OCI-LY1 (cell line): ENCODE results near the gene CDC25B.

ENCODE experiments used
- H2AFZ ChIP-seq: fragments of 200-600 bp; sonication (generic), shearing (Covaris generic); 2 replicates; pipeline ENCODE4 v1.6.0; 2014; ENCODE audit warnings: antibody characterized with exemption, mild to moderate bottlenecking, low read length
- H3F3A ChIP-seq: fragments of 200-600 bp; sonication (generic), shearing (Covaris generic); 2 replicates; pipeline ENCODE4 v1.6.0; 2014; ENCODE audit warnings: mild to moderate bottlenecking, antibody characterized with exemption, low read length, moderate library complexity; ENCODE audit not compliant: insufficient read depth
- H3K27ac ChIP-seq: fragments of 200-600 bp; sonication (generic); 2 replicates; pipeline ENCODE4 v1.5.1; 2014; ENCODE audit warnings: low read length, mixed run types, mild to moderate bottlenecking, low read depth; ENCODE audit not compliant: poor library complexity, severe bottlenecking
- H3K27me3 ChIP-seq: fragments of 200-600 bp; sonication (generic); 2 replicates; pipeline ENCODE4 v1.6.0; 2014; ENCODE audit warnings: antibody characterized with exemption, mild to moderate bottlenecking, low read length, moderate library complexity; ENCODE audit not compliant: insufficient read depth
- H3K36me3 ChIP-seq: fragments of 200-600 bp; sonication (generic); 2 replicates; pipeline ENCODE4 v1.6.1; 2014; ENCODE audit warnings: mild to moderate bottlenecking, antibody characterized with exemption, low read length, moderate library complexity, mixed read lengths; ENCODE audit not compliant: insufficient read depth
- H3K4me1 ChIP-seq: fragments of 200-600 bp; sonication (generic); 2 replicates; pipeline ENCODE4 v1.5.1; 2014; ENCODE audit warnings: mild to moderate bottlenecking, low read length, moderate library complexity; ENCODE audit not compliant: insufficient read depth, severe bottlenecking
- H3K4me2 ChIP-seq: fragments of 200-600 bp; sonication (generic), shearing (Covaris generic); 2 replicates; pipeline ENCODE4 v1.6.1; 2014; ENCODE audit warnings: low read length
- H3K4me3 ChIP-seq: fragments of 200-600 bp; sonication (generic); 2 replicates; pipeline ENCODE4 v1.5.1; 2014; ENCODE audit warnings: low read length, low read depth, mild to moderate bottlenecking, mixed read lengths; ENCODE audit not compliant: poor library complexity, severe bottlenecking
- H3K79me2 ChIP-seq: fragments of 200-600 bp; shearing (Covaris generic); 2 replicates; pipeline ENCODE4 v1.6.1; 2016; ENCODE audit warnings: mixed run types, low read length, mixed read lengths; ENCODE audit not compliant: insufficient read depth
- H3K9ac ChIP-seq: fragments of 200-600 bp; sonication (generic), shearing (Covaris generic); 2 replicates; pipeline ENCODE4 v1.6.1; 2014; ENCODE audit warnings: mild to moderate bottlenecking, low read length, mixed read lengths
- H3K9me2 ChIP-seq: fragments of 200-600 bp; sonication (generic), shearing (Covaris generic); 2 replicates; pipeline ENCODE4 v1.6.1; 2014; ENCODE audit warnings: low read depth, mild to moderate bottlenecking, low read length, mixed read lengths
- H3K9me3 ChIP-seq: fragments of 200-600 bp; shearing (Covaris generic); 2 replicates; pipeline ENCODE4 v1.6.1; 2014; ENCODE audit warnings: low read length, mixed read lengths
- H4K20me1 ChIP-seq: fragments of 200-600 bp; sonication (generic), shearing (Covaris generic); 2 replicates; pipeline ENCODE4 v1.6.0; 2016; ENCODE audit warnings: mild to moderate bottlenecking, low read length; ENCODE audit not compliant: insufficient read depth
- EZH2 ChIP-seq: fragments of 200-600 bp; sonication (generic), shearing (Covaris generic); IDR thresholded peaks from 2 replicates; pipeline ENCODE4 v1.8.0; 2017; ENCODE audit warnings: borderline replicate concordance, mixed run types, mild to moderate bottlenecking, antibody characterized with exemption, low read length, moderate library complexity, mixed read lengths
- TF ChIP-seq, protein P1 (sequence below): fragments of 200-600 bp; sonication (generic), shearing (Covaris generic); IDR thresholded peaks from 2 replicates; pipeline ENCODE4 v1.5.1; 2017; ENCODE audit warnings: mild to moderate bottlenecking, antibody characterized with exemption, low read length, moderate library complexity, mixed read lengths

Gene CDC25B

GRCh38 chr20:3768342-3769130, 27.6 kb upstream of the CDC25B start:
- Histone ChIP-seq H3K4me3 (peak overlapping the region; percentile 83), H3K4me2 (peak overlapping the region; percentile 85), H4K20me1 (no peaks in the 10 kb centered on the region), H3K27me3 (no peaks in the 10 kb centered on the region), H3K27ac (peak overlapping the region; percentile 69), H2AFZ (no peak overlapping the region), H3K79me2 (no peaks in the 10 kb centered on the region), H3K4me1 (peaks cover 24% of the 10 kb centered on the region), H3K9ac (peak overlapping the region; percentile 77), H3F3A (no peaks in the 10 kb centered on the region), H3K9me3 (no peaks in the 10 kb centered on the region), H3K9me2 (no peaks in the 10 kb centered on the region), H3K36me3 (no peaks in the 10 kb centered on the region; the same call in none of the 2 replicates)
- no peak for TF ChIP-seq EZH2
- TF ChIP-seq, protein P1, sequence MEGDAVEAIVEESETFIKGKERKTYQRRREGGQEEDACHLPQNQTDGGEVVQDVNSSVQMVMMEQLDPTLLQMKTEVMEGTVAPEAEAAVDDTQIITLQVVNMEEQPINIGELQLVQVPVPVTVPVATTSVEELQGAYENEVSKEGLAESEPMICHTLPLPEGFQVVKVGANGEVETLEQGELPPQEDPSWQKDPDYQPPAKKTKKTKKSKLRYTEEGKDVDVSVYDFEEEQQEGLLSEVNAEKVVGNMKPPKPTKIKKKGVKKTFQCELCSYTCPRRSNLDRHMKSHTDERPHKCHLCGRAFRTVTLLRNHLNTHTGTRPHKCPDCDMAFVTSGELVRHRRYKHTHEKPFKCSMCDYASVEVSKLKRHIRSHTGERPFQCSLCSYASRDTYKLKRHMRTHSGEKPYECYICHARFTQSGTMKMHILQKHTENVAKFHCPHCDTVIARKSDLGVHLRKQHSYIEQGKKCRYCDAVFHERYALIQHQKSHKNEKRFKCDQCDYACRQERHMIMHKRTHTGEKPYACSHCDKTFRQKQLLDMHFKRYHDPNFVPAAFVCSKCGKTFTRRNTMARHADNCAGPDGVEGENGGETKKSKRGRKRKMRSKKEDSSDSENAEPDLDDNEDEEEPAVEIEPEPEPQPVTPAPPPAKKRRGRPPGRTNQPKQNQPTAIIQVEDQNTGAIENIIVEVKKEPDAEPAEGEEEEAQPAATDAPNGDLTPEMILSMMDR = peak; percentile 76

GRCh38 chr20:3771552-3772058, 24.5 kb upstream of the CDC25B start:
- no peaks in the 10 kb centered on the region for H3K9me2 ChIP-seq
- H4K20me1 ChIP-seq = no peaks in the 10 kb centered on the region
- H3K9ac ChIP-seq = no peak overlapping the region
- H2AFZ ChIP-seq = no peak overlapping the region
- no peak overlapping the region for H3K4me2 ChIP-seq
- no peak overlapping the region for H3K4me3 ChIP-seq
- no peaks in the 10 kb centered on the region for H3K27me3 ChIP-seq
- no peak overlapping the region for H3K27ac ChIP-seq
- no peak for TF ChIP-seq EZH2
- TF ChIP-seq, protein P1 = no peak
- H3F3A ChIP-seq = no peaks in the 10 kb centered on the region
- H3K9me3 ChIP-seq = no peaks in the 10 kb centered on the region
- no peaks in the 10 kb centered on the region; the same call in 1 of the 2 replicates for H3K36me3 ChIP-seq
- H3K4me1 ChIP-seq = peaks cover 12% of the 10 kb centered on the region
- no peaks in the 10 kb centered on the region for H3K79me2 ChIP-seq

GRCh38 chr20:3775457-3776108, 20.5 kb upstream of the CDC25B start:
- no peak overlapping the region for H3K4me2 ChIP-seq
- H3F3A ChIP-seq = no peaks in the 10 kb centered on the region
- H2AFZ ChIP-seq = no peak overlapping the region
- no peaks in the 10 kb centered on the region for H3K79me2 ChIP-seq
- H3K4me1 ChIP-seq = peaks cover 17% of the 10 kb centered on the region
- no peak overlapping the region for H3K27ac ChIP-seq
- no peaks in the 10 kb centered on the region; the same call in 1 of the 2 replicates for H3K36me3 ChIP-seq
- no peaks in the 10 kb centered on the region for H3K9me2 ChIP-seq
- TF ChIP-seq, protein P1 = no peak
- H3K27me3 ChIP-seq = peaks cover 7% of the 10 kb centered on the region
- H3K9me3 ChIP-seq = no peaks in the 10 kb centered on the region
- H3K9ac ChIP-seq = no peak overlapping the region
- no peaks in the 10 kb centered on the region for H4K20me1 ChIP-seq
- no peak overlapping the region for H3K4me3 ChIP-seq
